ENCODE measurements around the gene LSM4.

- no peak for TF ChIP-seq YY1 (IDR thresholded peaks at IDR 0.05; ENCODE audit: low read depth)
- TF ChIP-seq CEBPB (IDR thresholded peaks at IDR 0.05): no peak
- no peak for TF ChIP-seq TEAD4 (IDR thresholded peaks at IDR 0.05)
- TF ChIP-seq TAF1 (IDR thresholded peaks at IDR 0.05; ENCODE audit: low read depth): no peak
- TF ChIP-seq ZBTB7A (IDR thresholded peaks at IDR 0.05; ENCODE audit: low read depth): no peak
- TF ChIP-seq EP300 (IDR thresholded peaks at IDR 0.05; ENCODE audit: borderline replicate concordance): no peak
These were observed 14.6 kb downstream of the LSM4 start for GRCh38 chr19:18308051-18308947.
